Heart right ventricle (tissue), 16 donors: Measurements from ENCODE around the gene CENPV. TPM values are rescaled to one million over a fixed set of nuclear protein-coding genes. Genes with fewer than 3 reads are reported as not detected.
"Not testable (repeated sequence)": the region's sequence is repeated elsewhere in the genome, so short reads cannot be mapped to it uniquely, and the experiment has no call there.

ENCODE experiments used
- ATAC-seq, 8 donors: fragments of 200-7000 bp; cut with Tn5 transposase; one replicate each; pipeline ENCODE4 v1.9.1; 2020; ENCODE audit warnings: mild to moderate bottlenecking in 8 of 8, moderate library complexity in 8 of 8, moderate number of reproducible peaks in 1 of 8
- DNase-seq, 2 donors: peaks; one replicate each; pipeline ENCODE4 v3.0.0-alpha.2; 2020
- H3K27ac ChIP-seq, 10 donors: fragments of 200-600 bp; sonication (generic) in 2 of 10; one replicate each; pipeline versions ENCODE4 v1.5.0 to v1.8.0; 2020 to 2022; ENCODE audit warnings: mild to moderate bottlenecking in 3 of 10
- H3K27me3 ChIP-seq, 7 donors: fragments of 200-600 bp; one replicate each; pipeline ENCODE4 v1.8.0; 2021 to 2022; ENCODE audit warnings: mild to moderate bottlenecking in 2 of 7
- H3K36me3 ChIP-seq, 9 donors: fragments of 200-600 bp; sonication (generic) in 1 of 9; one replicate each; pipeline versions ENCODE4 v1.5.0 to v1.8.0; 2020 to 2022; ENCODE audit warnings: mild to moderate bottlenecking in 2 of 9
- H3K4me1 ChIP-seq, 9 donors: fragments of 200-600 bp; sonication (generic) in 1 of 9; one replicate each; pipeline versions ENCODE4 v1.5.0 to v1.8.0; 2020 to 2022; ENCODE audit warnings: mild to moderate bottlenecking in 4 of 9
- H3K4me3 ChIP-seq, 10 donors: fragments of 200-600 bp; sonication (generic) in 2 of 10; one replicate each; pipeline versions ENCODE4 v1.5.0 to v1.8.0; 2020 to 2022; ENCODE audit warnings: mild to moderate bottlenecking in 7 of 10, moderate library complexity in 2 of 10
- H3K9me3 ChIP-seq, 11 donors: fragments of 200-600 bp in 10 of 11; sonication (generic) in 2 of 11; one replicate each; pipeline versions ENCODE4 v1.5.0 to v1.8.0; 2013 to 2022; ENCODE audit warnings: mild to moderate bottlenecking in 2 of 11, control low read depth in 1 of 11, moderate library complexity in 1 of 11
- CTCF ChIP-seq, 9 donors: fragments of 200-600 bp; sonication (generic) in 2 of 9; IDR thresholded peaks; one replicate each; pipeline versions ENCODE4 v1.5.0 to v1.8.0; 2021 to 2022; ENCODE audit warnings: antibody characterized with exemption in 9 of 9, mild to moderate bottlenecking in 5 of 9, moderate library complexity in 1 of 9
- WGBS, 2 donors: extraction: QIAGEN DNeasy Blood & Tissue Kit; methylation state at CpG; one replicate each; pipeline ENCODE4 v1.1.7; 2013; ENCODE audit warnings: inconsistent platforms in 1 of 2; 5-methylcytosine and 5-hydroxymethylcytosine counted together
- intact Hi-C, 10 donors: fragments of 100-400 bp; cut with DNase I; formaldehyde crosslinking; loops; one replicate each; pipeline versions ENCODE4 v1.11.1 to v1.14.2; 2022
- polyA plus RNA-seq, 2 donors: library from polyadenylated mRNA; stranded (reverse); fragments of 200-250 nt; gene quantifications; one replicate each; pipeline ENCODE4 v1.2.3, GENCODE V29; 2013
- total RNA-seq, 10 donors: library from RNA; stranded (reverse); fragmentation: NEBNext Ultra II Directional in 3 of 10; extraction: Animal tissue kit (Norgen Biotek cat#: 25700) in 3 of 10; gene quantifications; one replicate each; pipeline versions ENCODE4 v1.2.1 to v1.2.4, GENCODE V29; 2021 to 2023
- donor health status: Arrhythmogenic right ventricular cardiomyopathy.
- donor health status: ischemic (EF 13 %, LVEDD 7.1; RV severe dilation, severe dysfunction).
- donor health status: healthy with polysubstance abuse.
- donor health status: DM: no; HTN: yes; CAD: no.
- donor health status: DM: no; HTN: no; CAD: no.
- donor health status: ischemic (EF 25% LVEDD 6.9; RV normal size, moderate dysfunction).
- donor health status: ischemic (EF 25% LVEDD 5.7; RV mildly dilated, moderate dysfunction).
- donor health status: healthy.
- donor health status: DM: yes; HTN: yes; CAD: no.
- donor health status: Ischemic cardiomyopathy.
- donor health status: ischemic (EF 35%, LVEDD 5.7; RV mildly dilated, moderate dysfunction).
- donor health status: nonischemic (EF 11% LVEDD 7.7; RV severe dilation, severe dysfunction).
- donor health status: DM: yes; HTN: yes; CAD: no.
- donor health status: PGD.
- donor health status: ischemic (EF 29% LVEDD 5.4; RV normal size, mild dysfunction).
- donor health status: nonischemic (EF 23%, LVEDD 6.1; RV moderate dilation, normal function).

CENPV gene
- total and polyA plus RNA-seq, 12 donors, result 6.4 to 21.8 (median 11.9) TPM

- ATAC-seq (no peak), DNase-seq (no peak)
- Histone ChIP-seq H3K4me3 (no peak overlapping the region), H3K4me1 (peaks cover 0 to 19% (median 5%) of the 10 kb centered on the region in 9 donors), H3K27ac (no peak overlapping the region), H3K36me3 (no peaks in the 10 kb centered on the region), H3K9me3 (no peaks in the 10 kb centered on the region), H3K27me3 (no peaks in the 10 kb centered on the region)
- WGBS, 2 donors, result 96% methylated on average over 13 of the region's 13 CpGs
- no peak for TF ChIP-seq CTCF (IDR thresholded peaks at IDR 0.05)
- intact Hi-C loops, result no loop called here
These were observed 38.2 kb upstream of the CENPV start for GRCh38 chr17:16391451-16391850.

- Histone ChIP-seq H3K4me1 (peaks cover 0 to 59% (median 38%) of the 10 kb centered on the region in 9 donors), H3K27ac (peak overlapping the region in 3 of 10 donors; percentile 23 to 42 (median 35)), H3K4me3 (peak overlapping the region; percentile 26 to 62 (median 59)), H3K36me3 (peaks cover 0 to 25% (median 20%) of the 10 kb centered on the region in 9 donors)
- H3K27me3 ChIP-seq, H3K9me3 ChIP-seq, DNase-seq, ATAC-seq: not testable (repeated sequence)
- 48 to 52% methylated on average over 23 of the region's 23 CpGs for WGBS, 2 donors
- intact Hi-C loops, result loop anchor here in 4 of 10 donors (5.0 to 10.0 kb wide), 4 partner anchors 49 to 136 kb away; no protein-coding TSS in a partner anchor
These were observed 32.8 kb upstream of the CENPV start for GRCh38 chr17:16386126-16386507.

GRCh38 chr17:16384557-16384956 is 31.3 kb upstream of the CENPV start:
- H3K4me1 ChIP-seq, result peaks cover 0 to 62% (median 38%) of the 10 kb centered on the region in 9 donors
- 79 to 83% methylated on average over 5 of the region's 5 CpGs for WGBS, 2 donors
- H3K27ac ChIP-seq, result peak overlapping the region in 1 of 10 donors; percentile 1
- DNase-seq (no peak), ATAC-seq (no peak)
- H3K9me3 ChIP-seq, result no peaks in the 10 kb centered on the region
- no peak overlapping the region for H3K4me3 ChIP-seq
- intact Hi-C loops, result loop anchor here in 4 of 10 donors (2.0 to 10.0 kb wide), 5 partner anchors 32 to 133 kb away; partner anchors contain the start of gene TRPV2 (in 1 of the 4)
- H3K27me3 ChIP-seq, result no peaks in the 10 kb centered on the region
- peaks cover 0 to 25% (median 20%) of the 10 kb centered on the region in 9 donors for H3K36me3 ChIP-seq
- no peak for TF ChIP-seq CTCF (IDR thresholded peaks at IDR 0.05)

- H3K27me3 ChIP-seq, result no peaks in the 10 kb centered on the region
- TF ChIP-seq CTCF (IDR thresholded peaks at IDR 0.05), result no peak
- H3K36me3 ChIP-seq, result peaks cover 0 to 25% (median 20%) of the 10 kb centered on the region in 9 donors
- peak overlapping the region in 1 of 10 donors; percentile 1 for H3K27ac ChIP-seq
- ATAC-seq, result no peak
- peaks cover 0 to 62% (median 38%) of the 10 kb centered on the region in 9 donors for H3K4me1 ChIP-seq
- no peaks in the 10 kb centered on the region for H3K9me3 ChIP-seq
- H3K4me3 ChIP-seq, result no peak overlapping the region
- DNase-seq, result no peak
- WGBS, 2 donors, result 89 to 91% methylated on average over 5 of the region's 5 CpGs
- intact Hi-C loops, result loop anchor here in 4 of 10 donors (2.0 to 10.0 kb wide), 5 partner anchors 33 to 133 kb away; partner anchors contain the start of gene TRPV2 (in 1 of the 4)
These were observed 30.6 kb upstream of the CENPV start for GRCh38 chr17:16383772-16384287.

GRCh38 chr17:16383216-16383615 is 29.9 kb upstream of the CENPV start:
- 53 to 61% methylated on average over 4 of the region's 4 CpGs for WGBS, 2 donors
- Histone ChIP-seq H3K36me3 (peaks cover 0 to 25% (median 20%) of the 10 kb centered on the region in 9 donors), H3K27ac (peak overlapping the region in 1 of 10 donors; percentile 1), H3K4me1 (peaks cover 0 to 62% (median 38%) of the 10 kb centered on the region in 9 donors), H3K27me3 (no peaks in the 10 kb centered on the region), H3K9me3 (no peaks in the 10 kb centered on the region), H3K4me3 (peak overlapping the region in 6 of 10 donors; percentile 5 to 82 (median 74))
- intact Hi-C loops, result loop anchor here in 3 of 10 donors (5.0 to 10.0 kb wide), 4 partner anchors 34 to 134 kb away; partner anchors contain the start of gene TRPV2 (in 1 of the 3)
- DNase-seq, result no peak
- no peak for TF ChIP-seq CTCF (IDR thresholded peaks at IDR 0.05)
- no peak for ATAC-seq
